IPS-NIHi11 (cell line): ENCODE results near the gene SMARCAL1.

ENCODE experiments used
- DNase-seq: peaks from one replicate; pipeline ENCODE4 v3.0.0; 2012; ENCODE audit warnings: mixed read lengths, low spot score

SMARCAL1 gene

GRCh38 chr2:216392945-216393840 is 19.1 kb upstream of the SMARCAL1 start:
- DNase-seq = no peak

GRCh38 chr2:216394881-216395280 is 17.4 kb upstream of the SMARCAL1 start:
- no peak for DNase-seq

- DNase-seq = no peak
Measured at GRCh38 chr2:216399621-216400020, 12.7 kb upstream of the SMARCAL1 start.

- no peak for DNase-seq
Measured at GRCh38 chr2:216402751-216403150, 9.5 kb upstream of the SMARCAL1 start.

- DNase-seq = peak; percentile 49
Measured at GRCh38 chr2:216404010-216404618, 8.2 kb upstream of the SMARCAL1 start.

GRCh38 chr2:216405588-216405987 is 6.7 kb upstream of the SMARCAL1 start:
- DNase-seq = no peak

GRCh38 chr2:216406826-216407225 is 5.5 kb upstream of the SMARCAL1 start:
- DNase-seq = no peak

GRCh38 chr2:216408426-216409290 is 3.6 kb upstream of the SMARCAL1 start:
- DNase-seq = peak; percentile 22

- DNase-seq = no peak
Measured at GRCh38 chr2:216410550-216410949, 1.7 kb upstream of the SMARCAL1 start.

GRCh38 chr2:216413882-216414281 is 1.6 kb downstream of the SMARCAL1 start:
- DNase-seq = no peak

- DNase-seq = no peak
Measured at GRCh38 chr2:216414772-216415319, 2.6 kb downstream of the SMARCAL1 start.

GRCh38 chr2:216415541-216415940 is 3.3 kb downstream of the SMARCAL1 start:
- no peak for DNase-seq

- no peak for DNase-seq
Measured at GRCh38 chr2:216416571-216417307, 4.5 kb downstream of the SMARCAL1 start.

GRCh38 chr2:216418981-216419380 is 6.7 kb downstream of the SMARCAL1 start:
- DNase-seq = no peak

- DNase-seq = no peak
Measured at GRCh38 chr2:216420367-216421101, 8.2 kb downstream of the SMARCAL1 start.

- no peak for DNase-seq
Measured at GRCh38 chr2:216423071-216423470, 10.8 kb downstream of the SMARCAL1 start.

GRCh38 chr2:216424274-216424673 is 12.0 kb downstream of the SMARCAL1 start:
- no peak for DNase-seq

GRCh38 chr2:216425008-216425787 is 12.9 kb downstream of the SMARCAL1 start:
- no peak for DNase-seq

GRCh38 chr2:216426166-216426777 is 14.0 kb downstream of the SMARCAL1 start:
- DNase-seq = no peak
